Prostate gland (tissue), 2 donors: ENCODE results near the gene FBXL13. TPM values are rescaled to one million over a fixed set of nuclear protein-coding genes. Genes with fewer than 3 reads are reported as not detected.

Experiments used
- DNase-seq: peaks from one replicate; pipeline ENCODE4 v3.0.0-alpha.2; 2019; ENCODE audit warnings: low spot score
- H3K27ac ChIP-seq, 2 donors: fragments of 200-600 bp; sonication (generic); 2 replicates each; pipeline ENCODE4 v1.5.1; 2017 to 2019
- H3K27me3 ChIP-seq: fragments of 200-600 bp; sonication (generic); replicated peaks from 2 replicates; pipeline ENCODE4 v1.5.1; 2019; ENCODE audit not compliant: insufficient read depth
- H3K36me3 ChIP-seq, 2 donors: fragments of 200-600 bp; sonication (generic); 1 replicate in 1 of 2; 2 replicates in 1 of 2; pipeline versions ENCODE4 v1.5.1 to v1.8.1; 2017 to 2019
- H3K4me1 ChIP-seq: fragments of 200-600 bp; sonication (generic); replicated peaks from 2 replicates; pipeline ENCODE4 v1.5.1; 2019
- H3K4me3 ChIP-seq, 2 donors: fragments of 200-600 bp; sonication (generic); 2 replicates each; pipeline ENCODE4 v1.5.1; 2017 to 2019
- H3K9me3 ChIP-seq: fragments of 200-600 bp; sonication (generic); 2 replicates; pipeline ENCODE4 v1.5.1; 2017
- POLR2A ChIP-seq: fragments of 450-650 bp; IDR thresholded peaks from one replicate; pipeline ENCODE4 v1.6.1; 2016; ENCODE audit warnings: antibody characterized with exemption, mild to moderate bottlenecking
- POLR2AphosphoS5 ChIP-seq: sonication (generic); formaldehyde crosslinking; IDR thresholded peaks from one replicate; pipeline ENCODE4 v1.6.1; 2017; ENCODE audit warnings: antibody characterized with exemption
- WGBS: methylation state at CpG from one replicate; pipeline ENCODE4 v1.1.5; 2018; 5-methylcytosine and 5-hydroxymethylcytosine counted together
- intact Hi-C: fragments of 100-400 bp; cut with DNase I; formaldehyde crosslinking; loops from one replicate; pipeline ENCODE4 v1.14.2; 2022
- total RNA-seq, 2 donors: library from RNA; depleted of rRNA; stranded (reverse); fragments of >200 nt; gene quantifications; one replicate each; pipeline ENCODE4 v1.1.0, GENCODE V29; 2016
- TF ChIP-seq, protein P1 (sequence below), 4 experiments: fragments of 200-600 bp in 2 of 4; fragments of 450-650 bp in 2 of 4; sonication (generic) in 2 of 4; IDR thresholded peaks; 1 replicate in 3 of 4; 2 replicates in 1 of 4; pipeline ENCODE4 v1.5.1; 2016 to 2019; ENCODE audit warnings: antibody characterized with exemption in 4 of 4, mild to moderate bottlenecking in 2 of 4, moderate library complexity in 2 of 4

FBXL13 gene
- total RNA-seq, 2 donors from 2014 or later: 2.6 to 5.4 TPM

DNA sequence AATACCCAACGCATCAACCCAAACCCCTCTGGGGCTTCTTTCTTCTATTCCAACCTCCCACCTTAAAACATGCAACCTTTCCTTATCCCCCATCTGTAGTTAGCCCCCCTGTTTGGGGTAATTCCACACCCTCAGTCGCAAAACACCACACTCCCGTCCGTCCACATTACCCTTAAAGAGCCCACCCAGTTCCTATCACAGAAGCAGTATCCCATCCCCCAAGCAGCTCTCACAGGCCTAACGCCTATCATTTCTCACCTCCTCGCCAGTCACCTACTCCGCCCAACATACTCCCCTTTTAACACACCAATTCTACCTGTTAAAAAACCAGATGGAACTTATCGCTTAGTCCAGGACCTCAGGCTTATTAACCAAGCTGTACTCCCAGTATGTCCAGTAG lies 98.1 kb downstream of the FBXL13 start:
- H3K36me3 ChIP-seq: no peaks in the 10 kb centered on the region
- intact Hi-C loops: no loop called here
- H3K4me1 ChIP-seq: no peaks in the 10 kb centered on the region
- no peaks in the 10 kb centered on the region for H3K27me3 ChIP-seq
- H3K9me3 ChIP-seq: no peaks in the 10 kb centered on the region
- no peak overlapping the region for H3K4me3 ChIP-seq
- no peak for DNase-seq
- TF ChIP-seq, protein P1, sequence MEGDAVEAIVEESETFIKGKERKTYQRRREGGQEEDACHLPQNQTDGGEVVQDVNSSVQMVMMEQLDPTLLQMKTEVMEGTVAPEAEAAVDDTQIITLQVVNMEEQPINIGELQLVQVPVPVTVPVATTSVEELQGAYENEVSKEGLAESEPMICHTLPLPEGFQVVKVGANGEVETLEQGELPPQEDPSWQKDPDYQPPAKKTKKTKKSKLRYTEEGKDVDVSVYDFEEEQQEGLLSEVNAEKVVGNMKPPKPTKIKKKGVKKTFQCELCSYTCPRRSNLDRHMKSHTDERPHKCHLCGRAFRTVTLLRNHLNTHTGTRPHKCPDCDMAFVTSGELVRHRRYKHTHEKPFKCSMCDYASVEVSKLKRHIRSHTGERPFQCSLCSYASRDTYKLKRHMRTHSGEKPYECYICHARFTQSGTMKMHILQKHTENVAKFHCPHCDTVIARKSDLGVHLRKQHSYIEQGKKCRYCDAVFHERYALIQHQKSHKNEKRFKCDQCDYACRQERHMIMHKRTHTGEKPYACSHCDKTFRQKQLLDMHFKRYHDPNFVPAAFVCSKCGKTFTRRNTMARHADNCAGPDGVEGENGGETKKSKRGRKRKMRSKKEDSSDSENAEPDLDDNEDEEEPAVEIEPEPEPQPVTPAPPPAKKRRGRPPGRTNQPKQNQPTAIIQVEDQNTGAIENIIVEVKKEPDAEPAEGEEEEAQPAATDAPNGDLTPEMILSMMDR (IDR thresholded peaks at IDR 0.05): no peak
- TF ChIP-seq POLR2AphosphoS5: no peak
- TF ChIP-seq POLR2A: no peak
- WGBS: 92% methylated on average over 8 of the region's 8 CpGs
- H3K27ac ChIP-seq: no peak overlapping the region

DNA sequence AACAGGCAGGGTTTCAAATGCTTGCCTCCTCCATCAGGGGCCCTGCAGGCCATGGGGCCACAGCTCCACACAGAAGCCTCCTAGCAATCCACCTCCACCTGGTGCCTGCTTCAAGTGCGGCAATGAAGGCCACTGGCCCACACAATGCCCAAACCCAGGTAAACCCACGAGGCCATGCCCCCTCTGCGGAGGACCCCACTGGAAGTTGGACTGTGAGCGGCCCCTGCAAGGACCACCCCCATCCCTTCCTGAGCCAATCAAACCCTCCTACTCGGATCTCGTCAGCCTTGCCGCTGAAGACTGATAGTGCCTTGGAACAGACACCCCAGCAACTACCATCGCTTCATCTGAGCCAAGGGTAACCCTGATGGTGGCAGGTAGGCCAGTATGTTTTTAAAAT lies 98.7 kb downstream of the FBXL13 start:
- intact Hi-C loops: no loop called here
- TF ChIP-seq, protein P1 (IDR thresholded peaks at IDR 0.05): no peak
- TF ChIP-seq POLR2AphosphoS5 (no peak), POLR2A (no peak)
- WGBS: 83% methylated on average over 8 of the region's 8 CpGs
- H3K9me3 ChIP-seq: no peaks in the 10 kb centered on the region
- no peaks in the 10 kb centered on the region for H3K27me3 ChIP-seq
- H3K4me3 ChIP-seq: no peak overlapping the region
- no peak overlapping the region for H3K27ac ChIP-seq
- DNase-seq: no peak
- H3K4me1 ChIP-seq: no peaks in the 10 kb centered on the region
- H3K36me3 ChIP-seq: no peaks in the 10 kb centered on the region

DNA sequence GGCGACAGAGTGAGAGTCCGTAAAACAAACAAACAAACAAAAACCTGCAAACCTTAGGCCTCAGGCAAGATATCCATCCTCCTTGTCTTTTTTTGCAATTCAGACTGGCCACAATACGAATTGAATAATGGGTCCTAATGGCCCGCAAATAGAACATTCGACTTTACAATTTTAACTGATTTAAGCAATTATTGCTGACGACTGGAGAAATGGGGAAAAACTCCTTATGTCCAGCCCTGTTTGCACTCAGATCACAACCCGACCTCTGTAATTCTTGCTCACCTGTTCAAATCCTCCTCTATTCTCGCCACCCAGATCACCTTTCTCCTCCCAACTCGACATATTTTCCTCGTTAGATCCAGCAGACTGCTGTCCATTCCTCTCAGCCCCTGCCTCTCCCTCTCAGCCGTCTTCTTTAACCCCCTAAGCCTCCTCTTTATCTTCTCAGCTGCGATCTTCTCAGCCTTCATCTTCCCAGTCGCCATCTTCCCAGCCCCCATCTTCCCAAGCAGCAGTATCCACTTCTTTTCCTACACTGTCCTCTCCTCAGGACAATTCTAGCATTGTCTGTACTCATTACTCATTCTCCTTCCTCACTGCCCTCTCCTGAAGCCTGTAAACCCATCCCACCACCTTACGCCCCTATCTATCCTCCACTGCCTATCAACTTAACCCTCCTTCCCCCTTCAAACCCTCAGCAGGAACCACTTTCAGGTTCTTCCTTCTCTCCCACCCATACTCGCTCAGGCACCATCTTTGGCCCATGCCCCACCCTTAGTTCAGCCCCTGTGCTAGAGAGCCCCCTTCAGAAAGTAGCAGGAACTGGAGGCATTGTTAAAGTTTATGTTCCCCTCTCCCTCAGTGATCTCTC lies 100.0 kb downstream of the FBXL13 start:
- 88% methylated on average over 15 of the region's 15 CpGs for WGBS
- Histone ChIP-seq H3K36me3 (no peaks in the 10 kb centered on the region), H3K27ac (no peak overlapping the region), H3K4me1 (no peaks in the 10 kb centered on the region), H3K4me3 (no peak overlapping the region), H3K9me3 (no peaks in the 10 kb centered on the region), H3K27me3 (no peaks in the 10 kb centered on the region)
- no peak for DNase-seq
- intact Hi-C loops: no loop called here
- TF ChIP-seq POLR2AphosphoS5 (no peak), POLR2A (no peak)
- TF ChIP-seq, protein P1 (IDR thresholded peaks at IDR 0.05): no peak

DNA sequence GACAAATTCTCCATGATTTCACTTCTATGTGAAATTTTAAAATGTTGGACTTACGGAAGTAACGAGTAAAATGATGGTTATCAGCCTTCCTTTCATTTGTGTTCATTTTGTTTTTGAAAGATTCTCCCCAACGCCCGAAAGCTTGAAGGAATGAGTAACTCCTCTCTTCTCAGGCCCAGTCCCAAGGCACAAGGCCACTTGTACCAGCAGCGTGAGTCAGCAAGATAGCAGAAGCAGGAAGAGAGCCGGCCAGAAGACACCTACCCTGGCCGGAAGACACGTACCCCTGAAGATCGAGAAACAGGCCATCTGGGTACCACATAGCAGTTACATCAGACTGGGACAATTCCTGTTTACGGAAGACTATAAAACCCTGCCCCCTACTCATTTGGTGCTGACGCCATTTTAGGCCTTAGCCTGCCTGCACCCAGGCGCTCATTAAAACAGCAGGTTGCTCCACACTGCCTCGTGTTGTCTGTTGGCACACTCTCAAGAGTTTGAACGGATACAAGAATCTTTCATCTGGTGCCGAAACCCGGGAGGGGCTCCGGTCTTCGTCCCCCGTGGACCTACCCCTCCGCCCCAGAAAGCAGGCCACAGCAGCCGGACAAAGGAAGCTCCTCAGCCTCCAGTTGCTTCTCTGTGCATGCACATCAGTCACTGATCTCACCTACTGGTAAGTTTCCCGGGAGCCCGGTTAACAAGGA lies 101.3 kb downstream of the FBXL13 start:
- H3K4me1 ChIP-seq: no peaks in the 10 kb centered on the region
- intact Hi-C loops: no loop called here
- no peak overlapping the region for H3K4me3 ChIP-seq
- H3K27ac ChIP-seq: no peak overlapping the region
- TF ChIP-seq, protein P1 (IDR thresholded peaks at IDR 0.05): no peak
- TF ChIP-seq POLR2AphosphoS5: no peak
- no peak for TF ChIP-seq POLR2A
- no peak for DNase-seq
- no peaks in the 10 kb centered on the region for H3K9me3 ChIP-seq
- H3K27me3 ChIP-seq: no peaks in the 10 kb centered on the region
- H3K36me3 ChIP-seq: no peaks in the 10 kb centered on the region
- WGBS: 90% methylated on average over 23 of the region's 23 CpGs
